ENCODE results near the gene UVSSA. TPM values are rescaled to one million over a fixed set of nuclear protein-coding genes. Genes with fewer than 3 reads are reported as not detected.
"Not testable (repeated sequence)": the region's sequence is repeated elsewhere in the genome, so short reads cannot be mapped to it uniquely, and the experiment has no call there.

The UVSSA gene
- polyA plus RNA-seq, 1 donor: 16.2 TPM

GRCh38 chr4:1417522-1418390 is 70.7 kb downstream of the UVSSA start:
- no peak for DNase-seq

- DNase-seq: no peak
Measured at GRCh38 chr4:1418494-1419285, 71.7 kb downstream of the UVSSA start.

GRCh38 chr4:1419708-1420107 is 72.7 kb downstream of the UVSSA start:
- no peak for DNase-seq

- no peak for DNase-seq
Measured at GRCh38 chr4:1421657-1422056, 74.6 kb downstream of the UVSSA start.

GRCh38 chr4:1427010-1427409 is 80.0 kb downstream of the UVSSA start:
- no peak for DNase-seq

GRCh38 chr4:1443688-1444172 is 96.7 kb downstream of the UVSSA start:
- not testable (repeated sequence) for DNase-seq

Other genes with a start within 250 kb of the UVSSA start
- gene RNF212, start 233.6 kb upstream of the UVSSA start, polyA plus RNA-seq (ENCODE audit: insufficient read length): 17.9 TPM
- 10.8 TPM for gene SPON2, start 174.6 kb upstream of the UVSSA start, polyA plus RNA-seq (ENCODE audit: insufficient read length)
- 112 TPM for gene CTBP1, start 98.1 kb upstream of the UVSSA start, polyA plus RNA-seq (ENCODE audit: insufficient read length)
- 62.7 TPM for gene MAEA, start 57.3 kb upstream of the UVSSA start, polyA plus RNA-seq (ENCODE audit: insufficient read length)
- gene NKX1-1, start 59.2 kb downstream of the UVSSA start, polyA plus RNA-seq (ENCODE audit: insufficient read length): not detected